GM18861 (cell line): Measurements from ENCODE around the gene FGF8.
"Not testable (repeated sequence)": the region's sequence is repeated elsewhere in the genome, so short reads cannot be mapped to it uniquely, and the experiment has no call there.

Experiments used
- ATAC-seq: cut with Tn5 transposase; IDR thresholded peaks from one replicate; pipeline ENCODE4 v1.9.1; 2021; ENCODE audit not compliant: unreplicated experiment

FGF8 gene

GRCh38 chr10:101775273-101776160 is at the start of gene FGF8:
Gene FGF8 (minus strand): TSS chr10:101776114. CDS start chr10:101775900, 214 bp downstream.
- ATAC-seq = no peak

- ATAC-seq = no peak
These were observed 48.8 kb upstream of the FGF8 start for GRCh38 chr10:101824736-101825135.

GRCh38 chr10:101818872-101819633 is 43.1 kb upstream of the FGF8 start:
- ATAC-seq = peak; percentile 11

- peak; percentile 85 for ATAC-seq
These were observed 42.4 kb upstream of the FGF8 start, which contains the start of gene OGA for GRCh38 chr10:101818119-101818871. Gene OGA (minus strand): TSS chr10:101818444. CDS start chr10:101818022, 422 bp downstream.

GRCh38 chr10:101817337-101818118 is 41.6 kb upstream of the FGF8 start:
- no peak for ATAC-seq

- no peak for ATAC-seq
These were observed 41.0 kb upstream of the FGF8 start for GRCh38 chr10:101816913-101817336.

GRCh38 chr10:101816376-101816775 is 40.5 kb upstream of the FGF8 start:
- ATAC-seq = no peak

- ATAC-seq = peak; percentile 36
These were observed 38.7 kb upstream of the FGF8 start for GRCh38 chr10:101814466-101815071.

GRCh38 chr10:101812606-101813005 is 36.7 kb upstream of the FGF8 start:
- ATAC-seq = no peak

- ATAC-seq = no peak
These were observed 31.2 kb upstream of the FGF8 start for GRCh38 chr10:101807158-101807557.

- no peak for ATAC-seq
These were observed 27.6 kb upstream of the FGF8 start for GRCh38 chr10:101803511-101803910.

- no peak for ATAC-seq
These were observed 21.6 kb upstream of the FGF8 start for GRCh38 chr10:101797403-101798059.

GRCh38 chr10:101793526-101793925 is 17.6 kb upstream of the FGF8 start:
- no peak for ATAC-seq

GRCh38 chr10:101789686-101790085 is 13.8 kb upstream of the FGF8 start:
- no peak for ATAC-seq

- not testable (repeated sequence) for ATAC-seq
These were observed 13.3 kb upstream of the FGF8 start for GRCh38 chr10:101789231-101789630.

GRCh38 chr10:101785801-101786200 is 9.9 kb upstream of the FGF8 start:
- ATAC-seq = no peak

GRCh38 chr10:101784558-101784957 is 8.6 kb upstream of the FGF8 start:
- no peak for ATAC-seq

GRCh38 chr10:101783736-101784118 is 7.8 kb upstream of the FGF8 start:
- no peak for ATAC-seq
